ENCODE measurements around the gene SRSF8.

Gene SRSF8

GRCh38 chr11:95092549-95093324, 26.0 kb downstream of the SRSF8 start:
- TF ChIP-seq, protein P1, sequence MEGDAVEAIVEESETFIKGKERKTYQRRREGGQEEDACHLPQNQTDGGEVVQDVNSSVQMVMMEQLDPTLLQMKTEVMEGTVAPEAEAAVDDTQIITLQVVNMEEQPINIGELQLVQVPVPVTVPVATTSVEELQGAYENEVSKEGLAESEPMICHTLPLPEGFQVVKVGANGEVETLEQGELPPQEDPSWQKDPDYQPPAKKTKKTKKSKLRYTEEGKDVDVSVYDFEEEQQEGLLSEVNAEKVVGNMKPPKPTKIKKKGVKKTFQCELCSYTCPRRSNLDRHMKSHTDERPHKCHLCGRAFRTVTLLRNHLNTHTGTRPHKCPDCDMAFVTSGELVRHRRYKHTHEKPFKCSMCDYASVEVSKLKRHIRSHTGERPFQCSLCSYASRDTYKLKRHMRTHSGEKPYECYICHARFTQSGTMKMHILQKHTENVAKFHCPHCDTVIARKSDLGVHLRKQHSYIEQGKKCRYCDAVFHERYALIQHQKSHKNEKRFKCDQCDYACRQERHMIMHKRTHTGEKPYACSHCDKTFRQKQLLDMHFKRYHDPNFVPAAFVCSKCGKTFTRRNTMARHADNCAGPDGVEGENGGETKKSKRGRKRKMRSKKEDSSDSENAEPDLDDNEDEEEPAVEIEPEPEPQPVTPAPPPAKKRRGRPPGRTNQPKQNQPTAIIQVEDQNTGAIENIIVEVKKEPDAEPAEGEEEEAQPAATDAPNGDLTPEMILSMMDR (IDR thresholded peaks at IDR 0.05; ENCODE audit: low read depth, low read length) = peak; percentile 71
- peak; percentile 67 to 78 for DNase-seq (ENCODE audit: low read depth in 2 of 2)

DNA sequence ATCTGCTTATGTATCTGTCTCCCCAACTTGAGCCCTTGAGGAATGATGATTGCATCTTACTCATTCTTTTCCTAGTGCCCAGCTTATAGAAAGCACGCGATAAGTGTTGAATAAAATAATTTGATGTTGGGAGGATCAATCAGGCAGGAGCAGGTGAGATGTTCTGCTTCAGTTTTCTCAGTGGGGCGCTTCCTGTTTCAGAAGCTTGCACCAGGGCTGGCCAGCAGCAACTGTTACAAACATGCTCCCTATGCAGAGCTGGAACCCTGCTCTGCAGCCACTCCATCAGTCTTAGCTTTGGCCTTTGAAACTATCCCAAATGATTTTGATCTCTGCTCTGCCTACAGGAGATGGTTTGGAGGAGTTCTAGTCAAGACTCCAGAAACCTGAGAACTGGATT, 26.8 kb downstream of the SRSF8 start:
- TF ChIP-seq, protein P1 (IDR thresholded peaks at IDR 0.05; ENCODE audit: low read depth, low read length) = no peak
- no peak overlapping the region for H3K4me3 ChIP-seq (replicated peaks in 1 of 2; ENCODE audit: low read depth in 2 of 2, low read length in 2 of 2)
- no peak for DNase-seq (ENCODE audit: low read depth in 2 of 2)

More at GRCh38 chr11:95092549-95093324, 26.0 kb downstream of the SRSF8 start:
- H3K4me3 ChIP-seq (replicated peaks in 1 of 2; ENCODE audit: low read depth in 2 of 2, low read length in 2 of 2) = no peak overlapping the region

GRCh38 chr11:95095858-95096587, 29.3 kb downstream of the SRSF8 start:
- TF ChIP-seq, protein P1 (IDR thresholded peaks at IDR 0.05; ENCODE audit: low read depth, low read length) = no peak
- DNase-seq (ENCODE audit: low read depth in 2 of 2) = peak; percentile 60 to 79
- no peak overlapping the region for H3K4me3 ChIP-seq (replicated peaks in 1 of 2; ENCODE audit: low read depth in 2 of 2, low read length in 2 of 2)

DNA sequence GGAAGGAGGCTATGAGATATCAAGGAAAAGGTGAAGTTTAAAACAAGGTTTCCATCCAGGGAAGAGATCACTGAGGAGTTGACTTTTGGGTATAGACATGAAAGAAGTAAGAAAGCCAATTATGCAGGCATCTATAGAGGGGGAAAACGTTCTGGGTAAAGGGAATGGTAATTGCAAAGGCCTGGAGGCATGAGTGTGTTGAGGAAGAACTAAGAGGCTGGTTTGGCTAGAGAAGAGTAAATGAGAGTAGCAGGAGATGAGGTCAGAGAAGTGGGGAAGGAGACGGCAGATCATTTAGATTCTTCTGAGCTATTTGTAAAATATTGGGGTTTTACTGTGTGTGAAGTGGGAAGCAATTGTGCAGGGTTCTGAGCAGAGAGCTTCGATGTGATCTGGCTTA, 30.5 kb downstream of the SRSF8 start:
- TF ChIP-seq, protein P1 (IDR thresholded peaks at IDR 0.05; ENCODE audit: low read depth, low read length) = no peak
- DNase-seq (ENCODE audit: low read depth in 2 of 2) = no peak
- no peak overlapping the region for H3K4me3 ChIP-seq (replicated peaks in 1 of 2; ENCODE audit: low read depth in 2 of 2, low read length in 2 of 2)

GRCh38 chr11:95098826-95099225, 32.1 kb downstream of the SRSF8 start:
- no peak for DNase-seq (ENCODE audit: low read depth in 2 of 2)
- H3K4me3 ChIP-seq (replicated peaks in 1 of 2; ENCODE audit: low read depth in 2 of 2, low read length in 2 of 2) = no peak overlapping the region
- TF ChIP-seq, protein P1 (IDR thresholded peaks at IDR 0.05; ENCODE audit: low read depth, low read length) = no peak

DNA sequence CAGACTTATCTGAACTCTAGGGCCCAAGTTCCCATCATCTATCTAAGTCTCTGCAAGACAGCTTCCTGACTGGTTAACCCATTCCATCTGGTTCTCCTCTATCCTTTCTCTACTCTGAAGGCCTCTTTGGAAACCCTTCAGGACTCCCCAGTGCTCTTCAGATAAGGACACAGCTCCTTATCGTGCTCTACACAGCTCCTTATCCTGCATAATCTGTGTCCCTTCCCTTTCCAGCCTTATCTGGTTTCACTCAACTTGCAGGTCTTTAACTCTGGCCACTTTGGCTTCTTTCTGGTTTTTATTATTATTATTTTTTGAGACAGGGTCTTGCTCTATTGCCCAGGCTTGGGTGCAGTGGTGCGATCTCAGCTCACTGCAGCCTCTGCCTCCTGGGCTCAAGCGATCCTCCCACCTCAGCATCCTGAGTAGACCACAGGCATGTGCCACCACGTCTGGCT, 33.5 kb downstream of the SRSF8 start:
- TF ChIP-seq, protein P1 (IDR thresholded peaks at IDR 0.05; ENCODE audit: low read depth, low read length) = no peak
- DNase-seq (ENCODE audit: low read depth in 2 of 2) = no peak
- no peak overlapping the region for H3K4me3 ChIP-seq (replicated peaks in 1 of 2; ENCODE audit: low read depth in 2 of 2, low read length in 2 of 2)

Measured in cardiac fibroblast (primary cell).